HepG2 (cell line): ENCODE data around the gene PHTF2. TPM values are rescaled to one million over a fixed set of nuclear protein-coding genes. Genes with fewer than 3 reads are reported as not detected.

Experiments used
- ATAC-seq: fragments of 200-7000 bp; cut with Tn5 transposase; 3 replicates; pipeline ENCODE4 v1.9.1; 2020; ENCODE audit warnings: mild to moderate bottlenecking, moderate library complexity
- BruUV-seq: library from RNA; stranded (reverse); fragments of 400-500 nt; replicated peaks from 2 replicates; lab custom pipeline; 2021; lab: Mats Ljungman, UMichigan
- CTCF ChIA-PET: fragments of 300-600 bp; formaldehyde crosslinking; extraction: SDS; loops from one replicate; lab custom pipeline; 2021; ENCODE audit warnings: low total read pairs, inconsistent platforms, low intra/inter-chr PET ratio; lab: Yijun Ruan, JAX
- POLR2A ChIA-PET: fragments of 350-600 bp; sonication (Branson Sonifier 250); formaldehyde crosslinking; loops from one replicate; lab custom pipeline; 2020; ENCODE audit warnings: antibody characterized with exemption, inconsistent platforms; lab: Yijun Ruan, JAX
- DNase-seq: peaks from one replicate; pipeline ENCODE4 v3.0.0-alpha.2; 2015; ENCODE audit warnings: low spot score
- FAIRE-seq: peaks from 3 replicates; lab custom pipeline; 2011; peaks lifted over from hg19 to GRCh38; lab: Jason Lieb, UNC
- H2AFZ ChIP-seq: one replicate; pipeline ENCODE4 v1.6.1; 2011; ENCODE audit warnings: low read length, inconsistent platforms
- H3K27ac ChIP-seq: fragments of 300-600 bp; 3 replicates; pipeline ENCODE4 v1.8.0; 2011; ENCODE audit warnings: mixed run types, mild to moderate bottlenecking, mixed read lengths, low read length, inconsistent platforms; ENCODE audit not compliant: insufficient read depth; ENCODE audit errors: extremely low read length
- H3K27me3 ChIP-seq, 2 experiments: fragments of 200-600 bp in 1 of 2; 2 replicates in 1 of 2; 3 replicates in 1 of 2; pipeline versions ENCODE4 v1.6.0 to v1.8.0; 2011; ENCODE audit warnings: low read length in 2 of 2, mild to moderate bottlenecking in 2 of 2, moderate library complexity in 2 of 2, inconsistent platforms in 1 of 2; ENCODE audit not compliant: insufficient read depth in 2 of 2, control insufficient read depth in 1 of 2
- H3K36me3 ChIP-seq, 2 experiments: fragments of 200-600 bp in 1 of 2; replicated peaks in 1 of 2; 2 replicates in 1 of 2; 3 replicates in 1 of 2; pipeline versions ENCODE4 v1.5.1 to v1.8.0; 2011; ENCODE audit warnings: low read length in 2 of 2, inconsistent platforms in 1 of 2; ENCODE audit not compliant: insufficient read depth in 2 of 2, control insufficient read depth in 1 of 2
- H3K4me1 ChIP-seq: 2 replicates; pipeline ENCODE4 v1.5.1; 2012; ENCODE audit warnings: low read length, inconsistent platforms; ENCODE audit not compliant: insufficient read depth
- H3K4me2 ChIP-seq: 2 replicates; pipeline ENCODE4 v1.6.0; 2011; ENCODE audit warnings: low read depth, low read length, inconsistent platforms
- H3K4me3 ChIP-seq, 3 experiments: fragments of 200-600 bp in 1 of 3; sonication (generic), shearing (Covaris generic) in 1 of 3; replicated peaks in 1 of 3; 2 replicates each; pipeline ENCODE4 v1.5.1; 2011 to 2016; ENCODE audit warnings: low read length in 3 of 3, inconsistent platforms in 2 of 3, low read depth in 2 of 3, mild to moderate bottlenecking in 2 of 3, control low read depth in 1 of 3, mixed read lengths in 1 of 3; ENCODE audit not compliant: insufficient read depth in 1 of 3
- H3K79me2 ChIP-seq: one replicate; pipeline ENCODE4 v1.6.1; 2011; ENCODE audit warnings: low read length, inconsistent platforms; ENCODE audit not compliant: insufficient read depth
- H3K9ac ChIP-seq: 2 replicates; pipeline ENCODE4 v1.6.0; 2011; ENCODE audit warnings: mild to moderate bottlenecking, low read depth, low read length, inconsistent platforms; ENCODE audit not compliant: insufficient read depth
- H3K9me3 ChIP-seq: 2 replicates; pipeline ENCODE4 v1.5.1; 2012; ENCODE audit warnings: mild to moderate bottlenecking, low read length
- H4K20me1 ChIP-seq: 2 replicates; pipeline ENCODE4 v1.6.0; 2011; ENCODE audit warnings: inconsistent platforms, mild to moderate bottlenecking, low read length, moderate library complexity; ENCODE audit not compliant: insufficient read depth
- AGO1 ChIP-seq: fragments of 200-400 bp; formaldehyde crosslinking; IDR thresholded peaks from 2 replicates; pipeline ENCODE4 v1.6.1; 2017; ENCODE audit warnings: mild to moderate bottlenecking, low read depth, low read length, moderate library complexity; ENCODE audit not compliant: poor library complexity, severe bottlenecking
- ATF1 ChIP-seq: IDR thresholded peaks from 2 replicates; pipeline ENCODE4 v1.6.1; 2016; ENCODE audit warnings: mild to moderate bottlenecking, control low read depth
- DMAP1 ChIP-seq: IDR thresholded peaks from 2 replicates; pipeline ENCODE4 v1.6.1; 2016
- ELF1 ChIP-seq: sonication (generic); formaldehyde crosslinking; IDR thresholded peaks from 2 replicates; pipeline ENCODE4 v1.4.0; 2020; ENCODE audit warnings: missing genetic modification reagents
- MATR3 ChIP-seq: sonication (generic); formaldehyde crosslinking; IDR thresholded peaks from 2 replicates; pipeline ENCODE4 v1.4.0; 2020; ENCODE audit warnings: missing genetic modification reagents
- POLR2G ChIP-seq: fragments of 200-400 bp; formaldehyde crosslinking; IDR thresholded peaks from 2 replicates; pipeline ENCODE4 v1.6.1; 2018; ENCODE audit warnings: mild to moderate bottlenecking, low read depth, low read length, moderate library complexity
- RCOR2 ChIP-seq: IDR thresholded peaks from 2 replicates; pipeline ENCODE4 v1.6.1; 2016; ENCODE audit warnings: missing biosample characterization, missing genetic modification reagents
- SRF ChIP-seq: IDR thresholded peaks from 2 replicates; pipeline ENCODE4 v1.6.1; 2011; ENCODE audit warnings: mild to moderate bottlenecking, low read depth, low read length, moderate library complexity
- SRY ChIP-seq: sonication (generic); formaldehyde crosslinking; IDR thresholded peaks from 2 replicates; pipeline ENCODE4 v1.8.0; 2022; ENCODE audit warnings: mild to moderate bottlenecking, missing genetic modification reagents
- XRCC5 ChIP-seq: fragments of 200-400 bp; formaldehyde crosslinking; optimal IDR thresholded peaks from 2 replicates; pipeline ENCODE3; 2017; ENCODE audit warnings: mild to moderate bottlenecking, low read length
- ZFP82 ChIP-seq: sonication (generic); formaldehyde crosslinking; IDR thresholded peaks from 2 replicates; pipeline ENCODE4 v1.5.1; 2020; ENCODE audit warnings: mild to moderate bottlenecking, missing genetic modification reagents, borderline replicate concordance
- ZNF775 ChIP-seq: sonication (generic); formaldehyde crosslinking; IDR thresholded peaks from 2 replicates; pipeline ENCODE4 v1.4.0; 2020; ENCODE audit warnings: missing genetic modification reagents, mild to moderate bottlenecking, moderate library complexity, borderline replicate concordance
- ZSCAN9 ChIP-seq: IDR thresholded peaks from 2 replicates; pipeline ENCODE4 v1.6.1; 2016; ENCODE audit warnings: borderline replicate concordance
- in situ Hi-C: cut with HindIII; loops from 2 replicates; pipeline ENCODE4 v1.10.0; 2017; ENCODE audit warnings: low pct_unique_long_range_greater_than_20kb; ENCODE audit not compliant: extremely low pct_ligation_motif_present
- intact Hi-C: fragments of 100-400 bp; cut with micrococcal nuclease; formaldehyde crosslinking; loops from one replicate; pipeline ENCODE4 v1.10.0; 2022; ENCODE audit not compliant: unreplicated experiment
- polyA plus RNA-seq, 8 experiments: library from polyadenylated mRNA; depleted of rRNA in 3 of 8; stranded (reverse) in 7 of 8; unstranded in 1 of 8; fragments of >200 nt; fragmentation: Illumina TruSeq in 4 of 8; extraction: Trizol in 4 of 8; gene quantifications; 2 replicates each; pipeline versions ENCODE4 v1.2.1 to v1.2.3, GENCODE V29; 2011 to 2016; ENCODE audit warnings: low read depth in 4 of 8, missing spikeins in 1 of 8, mixed read lengths in 1 of 8; ENCODE audit not compliant: insufficient read depth in 1 of 8
- total RNA-seq, 5 experiments: library from RNA; depleted of rRNA; stranded (reverse); fragments of >200 nt; fragmentation: Illumina TruSeq; extraction: Trizol; gene quantifications; 2 replicates each; pipeline ENCODE4 v1.2.3, GENCODE V29; 2016; ENCODE audit warnings: low read depth in 1 of 5

Gene PHTF2
- total and polyA plus RNA-seq, 2 of the 13 experiments (the other 11 are each of a cell fraction or from before 2014, with no cell fraction given) = 7.4 to 10.2 TPM

- H3K4me3 ChIP-seq = no peak overlapping the region
- H3K4me2 ChIP-seq = no peak overlapping the region
- H3K36me3 ChIP-seq = peaks cover 5 to 44% of the 10 kb centered on the region in 2 experiments
- BruUV-seq = no TSS peak
- in situ Hi-C loops (no loop called here), intact Hi-C loops (no loop called here)
- no peak for DNase-seq
- H3K79me2 ChIP-seq = no peaks in the 10 kb centered on the region
- ChIA-PET CTCF (no interaction called here), POLR2A (no interaction called here)
- H3K27me3 ChIP-seq = no peaks in the 10 kb centered on the region
- no peaks in the 10 kb centered on the region for H3K9me3 ChIP-seq
- no peak overlapping the region for H2AFZ ChIP-seq
- FAIRE-seq = no peak
- peaks cover 5% of the 10 kb centered on the region for H3K4me1 ChIP-seq
- no peak for TF ChIP-seq DMAP1 (CRISPR knock-in tag)
- no peak for TF ChIP-seq POLR2G
- TF ChIP-seq ATF1 = no peak
- no peak for TF ChIP-seq ZFP82 (CRISPR knock-in tag)
- no peak for TF ChIP-seq RCOR2 (CRISPR knock-in tag)
- TF ChIP-seq ELF1 (CRISPR knock-in tag) = no peak
- TF ChIP-seq MATR3 (CRISPR knock-in tag) = no peak
- TF ChIP-seq SRY (CRISPR knock-in tag) = no peak
- no peak for TF ChIP-seq ZSCAN9 (CRISPR knock-in tag)
- TF ChIP-seq XRCC5 = no peak
- TF ChIP-seq ZNF775 = no peak
- TF ChIP-seq SRF = no peak
- TF ChIP-seq AGO1 = no peak
- no peaks in the 10 kb centered on the region for H4K20me1 ChIP-seq
- no peak for ATAC-seq
- no peak overlapping the region for H3K9ac ChIP-seq
- no peak overlapping the region for H3K27ac ChIP-seq
These were observed 26.7 kb upstream of the PHTF2 start for GRCh38 chr7:77771901-77772300.
